Natural killer cell (primary cell): ENCODE data around the gene SPTLC3. TPM values are rescaled to one million over a fixed set of nuclear protein-coding genes. Genes with fewer than 3 reads are reported as not detected.

Experiments
- total RNA-seq, 4 donors: library from RNA; stranded (reverse); fragments of 120-200 nt in 1 of 4; gene quantifications; one replicate each; pipeline versions ENCODE4 v1.2.3 to v1.2.4, GENCODE V29; 2013 to 2022

Gene SPTLC3
- total RNA-seq, 3 donors from 2014 or later (not counting 1 experiment from before 2014, with no cell fraction given) = 1.5 to 4.6 (median 1.9) TPM

Other genes starting within 250 kb of the SPTLC3 start
- under 1 TPM in 1 of 3 donors, not detected in 2; 0.13 TPM for gene ISM1, start 212.3 kb downstream of the SPTLC3 start, total RNA-seq